ENCODE data around the gene C4orf50. TPM values are rescaled to one million over a fixed set of nuclear protein-coding genes. Genes with fewer than 3 reads are reported as not detected.

The C4orf50 gene
- total and polyA plus RNA-seq, 10 of the 15 experiments (the other 5 are each of a cell fraction or from before 2014, with no cell fraction given), result 0.04 to 0.09 (median 0.05) TPM; not detected in 3

DNA sequence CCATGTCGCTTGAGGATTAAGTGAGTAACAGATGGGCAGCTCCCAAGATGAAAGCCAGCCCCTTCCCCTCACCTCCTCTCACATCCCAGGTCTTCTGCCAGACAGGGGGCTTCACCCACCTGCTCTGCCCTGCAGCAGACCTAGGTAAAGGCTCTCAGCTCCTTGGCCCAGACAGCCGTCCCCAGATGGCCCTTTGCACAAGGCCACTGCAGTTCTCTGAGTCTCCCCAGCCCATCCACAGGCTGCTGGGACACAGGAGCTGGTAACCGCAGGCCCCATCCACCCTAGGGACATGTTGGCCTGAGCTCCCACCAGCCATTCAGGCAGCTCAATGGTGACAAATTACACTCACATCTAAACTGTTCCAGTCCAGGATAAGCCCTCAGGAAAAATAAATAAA, 15.3 kb downstream of the C4orf50 start:
- Histone ChIP-seq H3K79me2 (ENCODE audit: control insufficient read depth, insufficient read depth, low read length) (no peaks in the 10 kb centered on the region), H3K4me1 (ENCODE audit: control insufficient read depth, insufficient read depth, low read length) (no peaks in the 10 kb centered on the region), H2AFZ (ENCODE audit: control insufficient read depth, low read depth, low read length) (no peak overlapping the region), H4K20me1 (ENCODE audit: control insufficient read depth, insufficient read depth) (no peaks in the 10 kb centered on the region), H3K36me3 (ENCODE audit: control insufficient read depth in 2 of 2, insufficient read depth in 2 of 2, low read length in 1 of 2) (no peaks in the 10 kb centered on the region), H3K9ac (ENCODE audit: control insufficient read depth, insufficient read depth, low read length) (no peak overlapping the region), H3K27me3 (replicated peaks in 1 of 2; ENCODE audit: control insufficient read depth in 2 of 2, insufficient read depth in 2 of 2, low read length in 1 of 2) (no peaks in the 10 kb centered on the region; a peak in 2 of 4 replicates), H3K4me2 (ENCODE audit: control insufficient read depth, insufficient read depth) (no peak overlapping the region), H3K9me3 (replicated peaks; ENCODE audit: control insufficient read depth, insufficient read depth, low read length) (no peaks in the 10 kb centered on the region), H3K27ac (ENCODE audit: control insufficient read depth, insufficient read depth) (no peak overlapping the region), H3K4me3 (no peak overlapping the region)
- ATAC-seq, result no peak
- no peak for DNase-seq (ENCODE audit: low read depth, low spot score)
- intact Hi-C loops (cut with micrococcal nuclease; ENCODE audit: unreplicated experiment) (no loop called here), in situ Hi-C loops (cut with MboI) (no loop called here)
- TF ChIP-seq SP1 (IDR thresholded peaks at IDR 0.05; ENCODE audit: low read depth, low read length), result no peak
- TF ChIP-seq, protein P1, sequence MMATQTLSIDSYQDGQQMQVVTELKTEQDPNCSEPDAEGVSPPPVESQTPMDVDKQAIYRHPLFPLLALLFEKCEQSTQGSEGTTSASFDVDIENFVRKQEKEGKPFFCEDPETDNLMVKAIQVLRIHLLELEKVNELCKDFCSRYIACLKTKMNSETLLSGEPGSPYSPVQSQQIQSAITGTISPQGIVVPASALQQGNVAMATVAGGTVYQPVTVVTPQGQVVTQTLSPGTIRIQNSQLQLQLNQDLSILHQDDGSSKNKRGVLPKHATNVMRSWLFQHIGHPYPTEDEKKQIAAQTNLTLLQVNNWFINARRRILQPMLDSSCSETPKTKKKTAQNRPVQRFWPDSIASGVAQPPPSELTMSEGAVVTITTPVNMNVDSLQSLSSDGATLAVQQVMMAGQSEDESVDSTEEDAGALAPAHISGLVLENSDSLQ (IDR thresholded peaks at IDR 0.05), result no peak
- TF ChIP-seq, protein P2, sequence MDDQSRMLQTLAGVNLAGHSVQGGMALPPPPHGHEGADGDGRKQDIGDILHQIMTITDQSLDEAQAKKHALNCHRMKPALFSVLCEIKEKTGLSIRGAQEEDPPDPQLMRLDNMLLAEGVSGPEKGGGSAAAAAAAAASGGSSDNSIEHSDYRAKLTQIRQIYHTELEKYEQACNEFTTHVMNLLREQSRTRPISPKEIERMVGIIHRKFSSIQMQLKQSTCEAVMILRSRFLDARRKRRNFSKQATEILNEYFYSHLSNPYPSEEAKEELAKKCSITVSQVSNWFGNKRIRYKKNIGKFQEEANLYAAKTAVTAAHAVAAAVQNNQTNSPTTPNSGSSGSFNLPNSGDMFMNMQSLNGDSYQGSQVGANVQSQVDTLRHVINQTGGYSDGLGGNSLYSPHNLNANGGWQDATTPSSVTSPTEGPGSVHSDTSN (IDR thresholded peaks at IDR 0.05; ENCODE audit: insufficient replicate concordance, low read depth, low read length), result no peak
- no peak for TF ChIP-seq IKZF1 (conservative IDR thresholded peaks at IDR 0.05)
- TF ChIP-seq POLR2AphosphoS5 (IDR thresholded peaks at IDR 0.05; ENCODE audit: low read length), result no peak
- no peak for TF ChIP-seq BMI1 (IDR thresholded peaks at IDR 0.05; ENCODE audit: borderline replicate concordance)
- ChIA-PET RAD21 (ENCODE audit: unreplicated experiment) (interaction anchor here (0.6 kb wide), 1 partner anchor 313 kb away, joined by 3 read pairs; no protein-coding TSS in a partner anchor), SMC1A (ENCODE audit: uncharacterized antibody, unreplicated experiment) (interaction anchor here (1.2 kb wide), 1 partner anchor 247 kb away, joined by 3 read pairs; no protein-coding TSS in a partner anchor), CTCF (interaction anchor here (0.7 kb wide), 1 partner anchor 96 kb away, joined by 3 read pairs; no protein-coding TSS in a partner anchor), POLR2A (no interaction called here)
- BruUV-seq (replicated peaks), result no TSS peak
- FAIRE-seq, result no peak
- 11% methylated on average over 3 of the region's 3 CpGs for WGBS (ENCODE audit: insufficient coverage, insufficient replicate concordance, low lambda C conversion rate, missing lambda C conversion rate)

All from GM12878 (cell line).